Measurements from ENCODE around the gene ASPG. TPM values are rescaled to one million over a fixed set of nuclear protein-coding genes. Genes with fewer than 3 reads are reported as not detected.

ASPG gene
- total RNA-seq = not detected in 2 replicates

GRCh38 chr14:104085032-104085888, at the start of gene ASPG:
Gene ASPG, plus strand, starts transcription at chr14:104085700. Its CDS starts 71 bp downstream, at chr14:104085771.

GRCh38 chr14:104138098-104138717, 52.7 kb downstream of the ASPG start, which contains the start of gene KIF26A:
Gene KIF26A, plus strand, starts transcription at chr14:104138587. Its CDS starts 136 bp downstream, at chr14:104138723.

Other genes with a start within 250 kb of the ASPG start
- gene PPP1R13B, start 238.1 kb upstream of the ASPG start, total RNA-seq = 10.3 and 11.9 TPM in 2 replicates
- 0.69 and 1.00 TPM in 2 replicates for gene TDRD9, start 157.2 kb upstream of the ASPG start, total RNA-seq
- gene RD3L, start 143.2 kb upstream of the ASPG start, total RNA-seq = not detected in 2 replicates
- gene KIF26A, start 52.9 kb downstream of the ASPG start, total RNA-seq = 7.3 and 9.4 TPM in 2 replicates